GM23248 (cell line): ENCODE measurements around the gene EHMT1.

Experiments used
- EZH2 ChIP-seq: fragments of 200-600 bp; sonication (generic); IDR thresholded peaks from 2 replicates; pipeline ENCODE4 v1.6.1; 2018; ENCODE audit warnings: antibody characterized with exemption, mild to moderate bottlenecking; ENCODE audit not compliant: insufficient read depth, poor library complexity, severe bottlenecking
- EZH2phosphoT487 ChIP-seq: fragments of 200-600 bp; sonication (generic); IDR thresholded peaks from 2 replicates; pipeline ENCODE4 v1.6.1; 2018; ENCODE audit warnings: antibody characterized with exemption, moderate library complexity, mild to moderate bottlenecking, low read depth; ENCODE audit not compliant: insufficient read depth

GRCh38 chr9:137866226-137867141 lies 247.7 kb downstream of the EHMT1 start:
- TF ChIP-seq EZH2phosphoT487 (no peak), EZH2 (no peak)
